HT1080 (cell line): Measurements from ENCODE around the gene NIT1. TPM values are rescaled to one million over a fixed set of nuclear protein-coding genes. Genes with fewer than 3 reads are reported as not detected.
A peak's percentile ranks its signal among the peaks of the same experiment; 100 is the strongest.
"Not testable (repeated sequence)": the region's sequence is repeated elsewhere in the genome, so short reads cannot be mapped to it uniquely, and the experiment has no call there.

Source experiments
- DNase-seq: peaks from one replicate; pipeline ENCODE4 v3.0.0-alpha.2; 2015; ENCODE audit warnings: low read depth
- total RNA-seq: library from RNA; depleted of rRNA; stranded (reverse); fragments of >200 nt; shearing (Covaris generic); gene quantifications from 2 replicates; pipeline ENCODE4 v1.2.3, GENCODE V29; 2014

The NIT1 gene
- total RNA-seq, 1 experiment from 2014 or later: 35.1 TPM

DNA sequence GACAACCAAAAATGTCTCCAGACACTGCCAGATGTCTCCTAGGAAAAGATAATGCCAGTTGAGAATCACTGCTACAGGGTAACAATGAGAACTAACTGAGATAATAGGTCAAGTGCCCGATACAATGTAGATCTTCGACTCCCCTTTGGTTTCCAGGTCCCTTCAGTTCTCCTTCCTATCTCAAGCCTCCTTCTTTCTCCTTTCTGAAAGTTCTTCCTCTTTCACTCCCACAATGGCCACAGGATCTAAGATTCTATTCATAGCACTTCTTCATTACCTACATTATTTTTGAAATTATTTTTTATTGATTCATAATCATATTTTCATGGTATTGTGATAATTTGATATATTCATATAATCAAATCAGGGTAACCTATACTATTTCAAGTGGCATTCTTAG, 6.4 kb upstream of the NIT1 start:
- no peak for DNase-seq

DNA sequence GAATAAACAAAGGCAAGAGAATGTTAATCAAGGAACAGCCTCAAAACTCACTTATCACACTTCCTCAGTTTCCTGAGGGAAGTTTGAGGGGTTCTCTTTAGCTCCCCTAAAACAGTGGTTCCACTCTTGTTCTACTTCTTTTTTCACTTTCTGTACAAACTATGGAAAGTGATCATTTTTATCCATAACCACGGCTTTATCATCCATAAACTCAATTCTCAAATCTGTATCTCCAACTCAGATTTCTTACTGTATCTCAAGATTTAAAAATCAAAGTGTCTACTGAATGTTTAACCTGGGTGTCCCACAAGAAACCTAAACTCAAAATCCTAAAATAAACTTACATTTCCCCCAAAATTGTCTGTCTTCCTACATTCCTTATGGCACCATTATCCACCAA, 4.0 kb upstream of the NIT1 start:
- no peak for DNase-seq

DNA sequence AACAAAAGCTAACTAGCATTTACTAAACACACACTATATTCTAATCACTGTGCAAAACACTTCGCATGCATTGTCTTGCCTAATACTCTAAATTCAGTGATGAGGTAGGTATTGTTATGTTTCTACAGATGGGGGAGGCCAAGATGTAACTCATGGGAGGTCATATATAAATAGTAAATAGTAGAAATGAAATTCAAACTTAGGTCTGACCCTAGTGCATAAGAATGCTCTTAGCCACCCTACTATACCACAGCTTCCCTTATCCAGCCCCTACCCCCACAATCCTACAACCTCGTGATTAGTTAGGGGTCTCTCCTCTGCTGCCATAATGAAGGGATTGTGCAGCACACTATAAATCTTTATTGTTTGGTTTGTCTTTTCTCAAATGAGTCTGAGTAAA, 3.3 kb upstream of the NIT1 start:
- no peak for DNase-seq

- peak; percentile 96 for DNase-seq
These were observed 2.7 kb upstream of the NIT1 start for GRCh38 chr1:161115132-161115711.

DNA sequence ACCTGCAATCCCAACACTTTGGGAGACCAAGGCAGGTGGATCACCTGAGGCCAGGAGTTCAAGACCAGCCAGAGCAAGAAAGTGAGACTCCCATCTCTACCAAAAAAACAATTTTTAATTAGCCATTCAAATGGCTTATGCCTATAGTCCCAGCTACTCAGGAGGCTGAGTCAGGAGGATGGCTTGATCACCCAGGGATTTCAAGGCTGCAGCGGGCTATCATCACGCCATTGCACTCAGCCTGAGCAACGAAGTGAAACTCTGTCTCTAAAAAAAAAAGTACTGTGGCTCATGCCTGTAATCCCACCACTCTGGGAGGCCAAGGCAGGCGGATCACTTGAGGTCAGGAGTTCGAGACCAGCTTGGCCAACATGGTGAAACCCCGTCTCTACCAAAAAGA, 1.9 kb upstream of the NIT1 start:
- not testable (repeated sequence) for DNase-seq

DNA sequence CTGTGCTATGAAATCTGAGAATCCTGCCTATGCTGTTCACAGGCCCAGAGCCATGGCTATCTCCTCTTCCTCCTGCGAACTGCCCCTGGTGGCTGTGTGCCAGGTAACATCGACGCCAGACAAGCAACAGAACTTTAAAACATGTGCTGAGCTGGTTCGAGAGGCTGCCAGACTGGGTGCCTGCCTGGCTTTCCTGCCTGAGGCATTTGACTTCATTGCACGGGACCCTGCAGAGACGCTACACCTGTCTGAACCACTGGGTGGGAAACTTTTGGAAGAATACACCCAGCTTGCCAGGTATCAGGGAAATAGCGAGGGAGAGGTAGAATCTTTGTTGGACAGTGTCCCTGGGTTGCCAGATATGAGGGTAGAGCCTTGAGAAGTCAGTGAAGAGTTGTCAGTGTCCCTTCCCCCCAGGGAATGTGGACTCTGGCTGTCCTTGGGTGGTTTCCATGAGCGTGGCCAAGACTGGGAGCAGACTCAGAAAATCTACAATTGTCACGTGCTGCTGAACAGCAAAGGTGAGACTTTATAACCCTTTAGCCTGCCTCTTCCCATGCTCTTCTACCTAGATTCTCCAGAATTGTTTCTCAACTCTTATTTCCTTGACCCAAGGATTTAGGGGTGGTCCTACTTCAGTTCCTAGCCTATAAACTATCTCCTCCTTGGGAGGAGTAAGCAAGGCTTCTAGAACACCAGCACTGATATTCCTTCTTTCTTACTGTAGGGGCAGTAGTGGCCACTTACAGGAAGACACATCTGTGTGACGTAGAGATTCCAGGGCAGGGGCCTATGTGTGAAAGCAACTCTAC, 1.4 kb downstream of the NIT1 start:
- DNase-seq: peak; percentile 66

- no peak for DNase-seq
These were observed 3.2 kb downstream of the NIT1 start for GRCh38 chr1:161121042-161121650.

DNA sequence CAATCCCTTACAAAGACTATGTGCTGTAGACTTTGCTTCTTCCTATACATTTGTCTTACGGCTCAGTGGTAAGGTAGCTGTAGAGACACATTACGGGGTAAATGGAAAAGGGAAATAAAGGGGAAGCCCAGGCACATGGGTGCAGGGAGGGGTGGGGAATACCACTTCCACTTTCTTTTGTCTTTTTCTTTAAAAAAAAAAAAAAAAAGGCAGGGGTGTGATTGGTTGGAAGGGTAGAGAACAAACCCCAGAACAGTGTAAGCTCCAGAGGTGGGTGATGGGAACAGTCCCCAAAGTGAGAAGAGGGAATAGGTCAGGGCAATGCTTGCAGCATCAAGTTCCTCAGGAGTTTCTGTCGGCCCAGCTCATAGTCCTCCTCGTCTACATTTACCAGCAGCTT, 3.9 kb downstream of the NIT1 start:
- DNase-seq: no peak

GRCh38 chr1:161122967-161123366, 5.1 kb downstream of the NIT1 start:
- DNase-seq: no peak

DNA sequence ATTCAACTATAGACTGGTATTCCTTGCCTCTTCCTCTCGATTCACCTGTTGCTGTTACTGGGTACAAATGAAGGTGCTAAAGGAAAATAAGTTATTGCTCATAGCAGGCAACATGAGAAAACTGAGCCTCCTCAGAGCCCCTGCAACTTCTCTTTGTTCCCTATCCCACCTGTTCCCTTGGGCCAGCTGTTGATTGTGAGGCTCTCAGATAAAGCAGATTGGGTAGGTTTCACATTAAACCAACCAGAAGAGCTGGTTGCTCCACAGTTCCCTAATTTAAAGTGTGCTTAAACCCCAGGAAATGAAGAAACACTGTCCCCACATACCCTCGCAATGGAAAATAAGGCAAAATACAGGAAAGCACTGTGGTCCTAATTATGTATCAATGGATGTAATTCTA, 9.7 kb downstream of the NIT1 start:
- no peak for DNase-seq

DNA sequence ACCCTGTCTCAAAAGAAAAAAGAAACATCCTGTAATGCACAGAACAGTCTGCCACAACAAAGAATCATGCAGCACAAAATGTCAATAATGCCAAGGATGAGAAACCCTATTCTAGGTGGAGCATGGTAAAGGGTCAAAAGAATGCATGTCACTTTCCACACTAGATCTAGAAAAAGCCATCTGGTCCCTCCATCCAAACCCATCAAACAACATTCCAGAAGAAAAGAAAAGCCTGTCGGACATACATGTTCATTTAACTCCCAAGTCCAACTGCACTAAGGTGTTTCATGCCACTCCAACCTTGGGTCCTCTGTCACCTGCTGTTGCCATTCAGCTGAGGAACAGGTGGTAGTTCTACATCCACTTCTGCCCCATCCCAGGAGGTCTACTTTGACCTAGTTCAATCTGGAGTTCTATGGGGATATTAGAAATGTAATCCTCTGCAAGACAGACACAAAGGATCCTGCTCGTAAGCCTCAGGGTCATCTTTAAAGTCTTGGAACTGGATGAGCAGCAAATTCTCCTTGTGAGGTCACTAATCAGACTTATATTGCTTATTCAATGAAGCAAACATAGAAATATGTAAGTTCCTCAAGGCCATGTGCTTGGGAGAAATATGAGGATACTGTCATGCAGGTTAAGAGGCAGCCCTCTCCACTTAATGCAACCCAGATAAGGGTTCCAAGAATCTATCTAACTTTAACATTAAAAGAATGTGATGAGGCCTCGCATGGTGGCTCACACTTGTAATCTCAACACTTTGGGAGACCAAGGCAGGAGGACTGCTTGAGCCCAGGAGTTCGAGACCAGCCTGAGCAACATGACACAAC, 10.9 kb downstream of the NIT1 start:
- no peak for DNase-seq

DNA sequence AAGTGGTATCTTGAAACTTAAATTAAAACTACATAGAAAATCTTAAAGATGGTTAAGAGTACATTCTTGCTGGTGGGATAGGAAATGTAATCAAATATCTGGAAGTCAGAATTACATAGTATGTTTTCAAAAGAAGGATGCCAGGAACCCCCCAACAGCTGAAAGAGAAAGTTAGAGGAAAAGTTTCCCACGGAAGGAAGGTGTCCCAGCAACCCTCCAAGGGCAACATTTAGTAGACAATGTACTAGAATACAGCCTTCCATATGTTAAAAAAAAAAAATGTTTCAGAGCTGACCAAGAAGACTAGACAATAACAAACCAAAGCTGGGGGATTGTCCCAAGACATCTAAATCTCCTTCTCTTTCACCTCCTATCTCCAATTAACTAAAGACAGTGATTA, 12.4 kb downstream of the NIT1 start:
- no peak for DNase-seq

GRCh38 chr1:161131523-161132409, 13.9 kb downstream of the NIT1 start:
- peak; percentile 6 for DNase-seq

DNA sequence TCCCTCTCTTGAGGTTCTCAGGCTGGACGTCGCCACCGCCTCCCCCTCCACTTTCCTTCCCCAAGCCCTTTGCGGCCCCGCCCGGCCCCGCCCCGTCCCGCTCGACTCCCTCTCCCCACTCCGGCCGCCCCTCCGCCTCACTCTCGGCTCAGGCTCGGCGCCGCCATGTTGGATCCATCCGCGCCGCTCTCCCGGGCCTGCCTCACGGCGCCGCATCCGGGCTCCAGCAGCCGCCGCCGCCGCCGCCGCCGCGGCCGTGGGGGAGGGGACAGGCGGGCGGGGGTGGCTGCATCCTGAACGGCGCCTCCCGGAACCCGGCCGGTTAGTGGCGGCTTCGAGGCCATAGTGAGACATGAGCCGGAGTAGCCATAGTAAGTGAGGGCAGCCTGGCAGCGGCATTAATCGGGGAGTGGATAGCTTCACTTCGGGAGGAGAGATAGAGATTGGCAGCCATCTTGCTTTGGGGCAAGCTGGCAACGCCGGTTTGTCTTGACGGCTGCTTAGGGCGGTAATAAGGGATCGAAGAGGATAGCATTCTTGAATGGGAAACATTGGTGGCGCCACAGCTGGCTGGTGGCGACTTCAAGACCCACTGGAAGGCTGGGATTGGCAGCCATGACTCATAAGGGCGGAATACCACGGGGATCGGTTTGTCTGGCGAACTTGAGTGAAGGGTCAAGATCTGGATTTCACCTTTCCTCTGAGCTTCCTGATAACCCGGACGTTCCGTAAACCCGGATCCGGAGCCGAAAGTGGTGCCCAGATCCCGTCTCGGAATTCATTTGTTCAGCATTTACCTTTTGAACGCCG, 14.7 kb downstream of the NIT1 start, which contains the start of gene DEDD:
Gene DEDD (minus strand): TSS at position 258 of the 810 bp plus-strand sequence. CDS start 8,205 bp downstream, outside the sequence.
- DNase-seq: peak; percentile 99

GRCh38 chr1:161133220-161133740, 15.4 kb downstream of the NIT1 start:
- no peak for DNase-seq

- DNase-seq: no peak
These were observed 20.0 kb downstream of the NIT1 start for GRCh38 chr1:161137881-161138280.

- DNase-seq: no peak
These were observed 20.5 kb downstream of the NIT1 start for GRCh38 chr1:161138431-161138830.

GRCh38 chr1:161139766-161140165, 21.9 kb downstream of the NIT1 start:
- peak; percentile 48 for DNase-seq

DNA sequence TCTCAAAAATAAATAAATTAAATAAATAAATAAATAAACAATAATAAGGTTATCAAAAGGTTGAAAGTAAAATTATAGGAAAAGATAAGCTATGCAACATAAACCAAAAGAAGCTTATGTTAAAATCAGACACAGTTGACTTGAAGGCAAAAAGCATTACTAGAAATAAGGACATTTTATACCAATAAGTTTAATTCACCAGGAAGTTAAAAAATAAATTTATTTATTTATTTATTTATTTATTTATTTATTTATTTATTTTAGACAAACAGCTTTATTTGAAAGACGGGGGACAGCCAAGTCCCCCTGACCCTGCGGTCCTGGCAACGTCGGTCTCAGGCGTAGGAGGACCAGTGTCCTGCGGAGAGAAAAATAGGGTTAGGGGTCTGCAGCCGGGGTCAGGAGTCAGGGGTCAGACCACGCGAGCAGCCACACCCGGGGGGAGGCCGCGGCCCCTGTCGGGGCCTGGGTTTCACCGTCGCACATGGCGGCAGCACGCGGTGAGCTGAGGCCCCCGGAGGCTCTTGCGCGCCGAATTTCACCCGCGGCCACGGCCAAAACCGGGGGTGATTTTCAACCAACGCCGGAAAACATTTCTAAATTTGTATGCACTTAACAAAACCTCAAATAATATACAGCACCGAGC, 23.0 kb downstream of the NIT1 start:
- no peak for DNase-seq
